ENCODE measurements around the gene BABAM2.

BABAM2 gene

DNA sequence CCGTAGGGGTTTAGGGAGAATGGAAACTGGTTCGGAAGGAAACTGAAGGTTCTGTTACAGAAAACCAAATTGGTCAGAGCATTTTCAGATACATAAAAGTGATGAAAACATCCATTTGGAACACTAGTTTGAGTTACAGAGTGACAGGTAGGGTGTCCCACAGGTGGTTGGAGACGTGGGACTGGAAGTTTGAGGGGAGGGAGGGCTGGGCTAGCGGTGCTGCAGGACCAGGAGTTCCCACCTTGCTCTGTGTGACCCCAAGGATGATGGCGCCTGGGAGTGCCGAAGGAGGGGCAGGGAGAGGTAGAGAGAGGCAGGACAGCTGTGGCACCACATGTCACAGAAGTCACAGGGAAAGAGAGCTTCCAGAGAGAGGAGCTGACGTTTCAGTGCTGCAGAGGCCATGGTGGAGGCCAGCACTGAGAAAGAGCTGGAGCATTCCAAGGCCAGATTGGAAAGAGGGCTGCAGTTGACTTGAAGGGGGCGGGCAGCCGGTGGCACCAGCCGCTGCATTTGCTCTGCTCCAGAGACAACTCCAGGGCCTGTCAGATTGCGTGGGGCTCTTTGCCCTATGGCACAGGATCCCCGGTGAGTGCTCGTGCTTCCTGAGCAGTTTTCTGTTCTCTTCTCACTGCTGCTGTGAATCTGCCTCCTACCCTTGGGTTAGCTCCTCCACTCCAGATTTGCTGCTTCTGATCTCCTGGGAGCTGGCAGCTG lies 445.9 kb downstream of the BABAM2 start:
- Histone ChIP-seq H3K79me2 (ENCODE audit: low read length) (no peaks in the 10 kb centered on the region), H3K36me3 (replicated peaks; ENCODE audit: insufficient read depth, low read length) (no peaks in the 10 kb centered on the region), H3K27me3 (replicated peaks; ENCODE audit: insufficient read depth, low read length) (no peaks in the 10 kb centered on the region), H2AFZ (ENCODE audit: low read length) (no peak overlapping the region), H3K4me2 (ENCODE audit: low read depth, low read length) (no peak overlapping the region), H3K4me1 (ENCODE audit: low read length) (no peaks in the 10 kb centered on the region), H3K9ac (ENCODE audit: low read length) (no peak overlapping the region), H3F3A (ENCODE audit: insufficient read depth, low read length) (no peaks in the 10 kb centered on the region), H3K4me3 (ENCODE audit: low read length) (no peak overlapping the region), H3K9me2 (replicated peaks; ENCODE audit: insufficient read depth, low read length) (no peaks in the 10 kb centered on the region), H4K20me1 (ENCODE audit: insufficient read depth, low read length) (no peaks in the 10 kb centered on the region), H3K27ac (ENCODE audit: low read length) (no peak overlapping the region), H3K9me3 (replicated peaks; ENCODE audit: insufficient read depth, low read length) (no peaks in the 10 kb centered on the region)
- no peak for DNase-seq
- TF ChIP-seq EZH2phosphoT487 (IDR thresholded peaks at IDR 0.05; ENCODE audit: low read length), result no peak
- TF ChIP-seq EZH2 (optimal IDR thresholded peaks at IDR 0.05; ENCODE audit: low read depth, low read length), result no peak
- TF ChIP-seq, protein P1, sequence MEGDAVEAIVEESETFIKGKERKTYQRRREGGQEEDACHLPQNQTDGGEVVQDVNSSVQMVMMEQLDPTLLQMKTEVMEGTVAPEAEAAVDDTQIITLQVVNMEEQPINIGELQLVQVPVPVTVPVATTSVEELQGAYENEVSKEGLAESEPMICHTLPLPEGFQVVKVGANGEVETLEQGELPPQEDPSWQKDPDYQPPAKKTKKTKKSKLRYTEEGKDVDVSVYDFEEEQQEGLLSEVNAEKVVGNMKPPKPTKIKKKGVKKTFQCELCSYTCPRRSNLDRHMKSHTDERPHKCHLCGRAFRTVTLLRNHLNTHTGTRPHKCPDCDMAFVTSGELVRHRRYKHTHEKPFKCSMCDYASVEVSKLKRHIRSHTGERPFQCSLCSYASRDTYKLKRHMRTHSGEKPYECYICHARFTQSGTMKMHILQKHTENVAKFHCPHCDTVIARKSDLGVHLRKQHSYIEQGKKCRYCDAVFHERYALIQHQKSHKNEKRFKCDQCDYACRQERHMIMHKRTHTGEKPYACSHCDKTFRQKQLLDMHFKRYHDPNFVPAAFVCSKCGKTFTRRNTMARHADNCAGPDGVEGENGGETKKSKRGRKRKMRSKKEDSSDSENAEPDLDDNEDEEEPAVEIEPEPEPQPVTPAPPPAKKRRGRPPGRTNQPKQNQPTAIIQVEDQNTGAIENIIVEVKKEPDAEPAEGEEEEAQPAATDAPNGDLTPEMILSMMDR (IDR thresholded peaks at IDR 0.05; ENCODE audit: low read length), result no peak

DNA sequence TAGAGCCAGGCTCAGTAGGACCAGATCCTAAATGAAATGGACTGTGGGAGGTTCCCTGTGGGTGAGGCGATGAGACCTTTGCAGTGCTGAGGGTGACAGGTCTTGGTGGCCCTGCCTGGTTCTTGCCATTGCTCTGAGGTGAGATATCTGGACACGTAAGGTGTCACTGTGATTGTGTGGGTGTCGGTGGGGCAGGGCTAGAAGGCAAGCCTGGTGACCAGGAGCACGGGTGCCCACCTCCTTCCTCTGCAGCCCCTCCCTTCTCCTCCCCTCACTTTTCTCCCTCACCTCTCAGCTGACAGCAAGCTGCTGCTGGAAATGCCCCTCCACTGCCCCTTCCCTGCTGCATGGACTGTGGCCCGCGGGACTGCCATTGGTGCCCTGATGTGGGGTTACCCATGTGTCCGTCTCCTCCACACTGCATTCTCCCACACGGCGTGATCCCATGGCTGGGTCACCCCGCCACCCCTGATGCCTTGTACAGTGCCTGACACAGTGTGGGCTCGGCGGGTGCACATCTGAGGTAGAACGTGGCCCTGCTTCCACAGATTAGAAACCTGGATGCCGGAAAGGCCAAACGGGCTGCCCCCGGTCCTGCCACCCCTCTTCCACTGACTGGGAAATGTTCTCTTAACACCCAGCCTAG lies 446.6 kb downstream of the BABAM2 start:
- Histone ChIP-seq H3K36me3 (replicated peaks; ENCODE audit: insufficient read depth, low read length) (no peaks in the 10 kb centered on the region), H3K27ac (ENCODE audit: low read length) (no peak overlapping the region), H3K79me2 (ENCODE audit: low read length) (no peaks in the 10 kb centered on the region), H3K4me1 (ENCODE audit: low read length) (no peaks in the 10 kb centered on the region), H3K4me2 (ENCODE audit: low read depth, low read length) (no peak overlapping the region), H4K20me1 (ENCODE audit: insufficient read depth, low read length) (no peaks in the 10 kb centered on the region), H2AFZ (ENCODE audit: low read length) (no peak overlapping the region), H3K4me3 (ENCODE audit: low read length) (no peak overlapping the region), H3F3A (ENCODE audit: insufficient read depth, low read length) (no peaks in the 10 kb centered on the region), H3K9me3 (replicated peaks; ENCODE audit: insufficient read depth, low read length) (no peaks in the 10 kb centered on the region), H3K9me2 (replicated peaks; ENCODE audit: insufficient read depth, low read length) (no peaks in the 10 kb centered on the region), H3K27me3 (replicated peaks; ENCODE audit: insufficient read depth, low read length) (no peaks in the 10 kb centered on the region), H3K9ac (ENCODE audit: low read length) (no peak overlapping the region)
- TF ChIP-seq EZH2phosphoT487 (IDR thresholded peaks at IDR 0.05; ENCODE audit: low read length) (no peak), EZH2 (optimal IDR thresholded peaks at IDR 0.05; ENCODE audit: low read depth, low read length) (no peak)
- TF ChIP-seq, protein P1 (IDR thresholded peaks at IDR 0.05; ENCODE audit: low read length), result no peak
- no peak for DNase-seq

DNA sequence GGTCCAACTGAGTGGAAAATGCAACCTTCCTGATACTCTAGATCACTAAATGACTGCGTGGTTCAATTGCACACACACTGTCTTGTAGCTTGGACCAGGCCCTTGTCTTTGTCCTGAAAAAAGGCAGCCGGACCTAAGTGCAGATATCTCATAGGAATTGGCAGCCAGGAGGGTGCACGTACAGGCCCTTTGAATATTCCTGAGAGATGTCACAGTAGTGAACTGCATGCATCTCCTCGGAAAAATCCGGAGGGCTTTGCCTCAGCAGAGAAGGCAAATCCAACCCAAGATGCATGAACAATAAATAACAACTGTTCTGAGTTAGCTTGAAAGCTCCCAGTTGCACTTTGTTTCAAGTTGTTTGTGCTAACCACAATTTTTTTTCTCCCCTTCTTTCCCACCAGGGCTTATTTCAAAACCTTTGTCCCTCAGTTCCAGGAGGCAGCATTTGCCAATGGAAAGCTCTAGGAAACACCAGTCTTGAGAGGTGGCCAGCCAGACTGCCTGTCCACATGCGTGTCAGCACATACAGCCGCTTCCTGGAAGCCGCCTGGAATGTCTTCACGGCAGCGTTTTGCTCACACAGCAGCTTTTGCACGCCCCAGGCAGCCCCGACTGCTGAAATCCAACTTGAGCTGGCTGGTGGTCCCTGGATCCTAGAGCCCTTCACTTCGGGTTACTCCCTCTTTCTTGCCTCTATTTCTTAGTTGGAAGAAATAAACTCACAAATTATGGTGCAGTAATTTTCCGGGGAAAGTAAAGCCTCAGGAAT lies 447.7 kb downstream of the BABAM2 start:
- no peak overlapping the region for H2AFZ ChIP-seq (ENCODE audit: low read length)
- H3K27me3 ChIP-seq (replicated peaks; ENCODE audit: insufficient read depth, low read length), result no peaks in the 10 kb centered on the region
- no peaks in the 10 kb centered on the region for H4K20me1 ChIP-seq (ENCODE audit: insufficient read depth, low read length)
- H3K9me3 ChIP-seq (replicated peaks; ENCODE audit: insufficient read depth, low read length), result no peaks in the 10 kb centered on the region
- no peaks in the 10 kb centered on the region for H3F3A ChIP-seq (ENCODE audit: insufficient read depth, low read length)
- H3K27ac ChIP-seq (ENCODE audit: low read length), result no peak overlapping the region
- DNase-seq, result no peak
- H3K4me1 ChIP-seq (ENCODE audit: low read length), result no peaks in the 10 kb centered on the region
- H3K9ac ChIP-seq (ENCODE audit: low read length), result no peak overlapping the region
- no peak overlapping the region for H3K4me2 ChIP-seq (ENCODE audit: low read depth, low read length)
- no peaks in the 10 kb centered on the region for H3K36me3 ChIP-seq (replicated peaks; ENCODE audit: insufficient read depth, low read length)
- no peak overlapping the region for H3K4me3 ChIP-seq (ENCODE audit: low read length)
- no peaks in the 10 kb centered on the region for H3K79me2 ChIP-seq (ENCODE audit: low read length)
- no peak for TF ChIP-seq EZH2phosphoT487 (IDR thresholded peaks at IDR 0.05; ENCODE audit: low read length)
- H3K9me2 ChIP-seq (replicated peaks; ENCODE audit: insufficient read depth, low read length), result no peaks in the 10 kb centered on the region
